Left lung (tissue), 10 donors: ENCODE measurements around the gene C5orf46. TPM values are rescaled to one million over a fixed set of nuclear protein-coding genes. Genes with fewer than 3 reads are reported as not detected.

ENCODE experiments used
- ATAC-seq: fragments of 200-7000 bp; cut with Tn5 transposase; one replicate; pipeline ENCODE4 v1.9.1; 2020; ENCODE audit warnings: moderate library complexity
- DNase-seq, 4 donors: peaks; one replicate each; pipeline ENCODE4 v3.0.0-alpha.2; 2013 to 2020
- H3K27ac ChIP-seq, 2 donors: fragments of 200-600 bp; sonication (generic) in 1 of 2; one replicate each; pipeline versions ENCODE4 v1.5.0 to v1.8.0; 2020 to 2021
- H3K27me3 ChIP-seq, 2 donors: fragments of 200-600 bp; sonication (generic) in 1 of 2; one replicate each; pipeline versions ENCODE4 v1.5.0 to v1.8.0; 2020 to 2021
- H3K36me3 ChIP-seq, 2 donors: fragments of 200-600 bp; sonication (generic) in 1 of 2; one replicate each; pipeline versions ENCODE4 v1.5.0 to v1.8.0; 2020 to 2021
- H3K4me1 ChIP-seq, 2 donors: fragments of 200-600 bp; one replicate each; pipeline ENCODE4 v1.8.0; 2021
- H3K4me3 ChIP-seq, 2 donors: fragments of 200-600 bp; sonication (generic) in 1 of 2; one replicate each; pipeline versions ENCODE4 v1.5.0 to v1.8.0; 2020 to 2021; ENCODE audit warnings: mild to moderate bottlenecking in 1 of 2
- H3K9me3 ChIP-seq, 2 donors: fragments of 200-600 bp; sonication (generic) in 1 of 2; one replicate each; pipeline versions ENCODE4 v1.5.0 to v1.8.0; 2020 to 2021
- CTCF ChIP-seq, 2 donors: fragments of 200-600 bp; sonication (generic) in 1 of 2; IDR thresholded peaks; one replicate each; pipeline versions ENCODE4 v1.5.0 to v1.8.0; 2021; ENCODE audit warnings: antibody characterized with exemption in 2 of 2
- intact Hi-C, 2 donors: fragments of 100-400 bp; cut with DNase I; formaldehyde crosslinking; loops; one replicate each; pipeline versions ENCODE4 v1.11.2 to v1.14.2; 2022
- polyA plus RNA-seq, 6 donors: library from polyadenylated mRNA; unstranded; fragments of 120-200 nt; gene quantifications; one replicate each; pipeline ENCODE4 v1.2.1, GENCODE V29; 2013; ENCODE audit not compliant: insufficient read length in 6 of 6
- total RNA-seq, 2 donors: library from RNA; stranded (reverse); fragmentation: NEBNext Ultra II Directional; extraction: Animal tissue kit (Norgen Biotek cat#: 25700); gene quantifications; one replicate each; pipeline ENCODE4 v1.2.1, GENCODE V29; 2021
- donor health status: DM: no; HTN: yes; CAD: no.
- donor health status: DM: no; HTN: no; CAD: no.

The C5orf46 gene
- total and polyA plus RNA-seq, 8 donors = 0.50 to 3.0 (median 1.3) TPM; not detected in 2

GRCh38 chr5:147853372-147853987 lies 52.9 kb downstream of the C5orf46 start:
- no peak overlapping the region for H3K27ac ChIP-seq
- H3K27me3 ChIP-seq = no peaks in the 10 kb centered on the region
- intact Hi-C loops = no loop called here
- no peak for TF ChIP-seq CTCF (IDR thresholded peaks at IDR 0.05)
- no peak for DNase-seq
- no peak for ATAC-seq
- H3K4me3 ChIP-seq = no peak overlapping the region
- no peaks in the 10 kb centered on the region for H3K36me3 ChIP-seq
- H3K9me3 ChIP-seq = no peaks in the 10 kb centered on the region
- H3K4me1 ChIP-seq = no peaks in the 10 kb centered on the region

GRCh38 chr5:147852365-147852764 lies 54.0 kb downstream of the C5orf46 start:
- Histone ChIP-seq H3K27me3 (no peaks in the 10 kb centered on the region), H3K4me1 (no peaks in the 10 kb centered on the region), H3K27ac (no peak overlapping the region), H3K9me3 (no peaks in the 10 kb centered on the region), H3K4me3 (no peak overlapping the region), H3K36me3 (no peaks in the 10 kb centered on the region)
- intact Hi-C loops = no loop called here
- ATAC-seq (no peak), DNase-seq (no peak)
- TF ChIP-seq CTCF (IDR thresholded peaks at IDR 0.05) = no peak

GRCh38 chr5:147851578-147851977 lies 54.8 kb downstream of the C5orf46 start:
- no peak overlapping the region for H3K4me3 ChIP-seq
- H3K27ac ChIP-seq = no peak overlapping the region
- H3K9me3 ChIP-seq = no peaks in the 10 kb centered on the region
- TF ChIP-seq CTCF (IDR thresholded peaks at IDR 0.05) = no peak
- no peak for DNase-seq
- H3K36me3 ChIP-seq = no peaks in the 10 kb centered on the region
- no peak for ATAC-seq
- intact Hi-C loops = no loop called here
- H3K4me1 ChIP-seq = no peaks in the 10 kb centered on the region
- no peaks in the 10 kb centered on the region for H3K27me3 ChIP-seq

- intact Hi-C loops = no loop called here
Observed at GRCh38 chr5:147849226-147849625, 57.1 kb downstream of the C5orf46 start.

GRCh38 chr5:147845618-147846017 lies 60.7 kb downstream of the C5orf46 start:
- no peaks in the 10 kb centered on the region for H3K9me3 ChIP-seq
- no peak for TF ChIP-seq CTCF (IDR thresholded peaks at IDR 0.05)
- H3K4me1 ChIP-seq = no peaks in the 10 kb centered on the region
- DNase-seq (no peak), ATAC-seq (no peak)
- H3K27ac ChIP-seq = no peak overlapping the region
- intact Hi-C loops = no loop called here
- H3K36me3 ChIP-seq = no peaks in the 10 kb centered on the region
- H3K27me3 ChIP-seq = peaks cover 0 to 6% of the 10 kb centered on the region in 2 donors
- no peak overlapping the region for H3K4me3 ChIP-seq

More at GRCh38 chr5:147849226-147849625, 57.1 kb downstream of the C5orf46 start:
- H3K4me3 ChIP-seq = no peak overlapping the region
- H3K4me1 ChIP-seq = no peaks in the 10 kb centered on the region
- no peak for TF ChIP-seq CTCF (IDR thresholded peaks at IDR 0.05)
- DNase-seq (no peak), ATAC-seq (no peak)
- H3K27me3 ChIP-seq = no peaks in the 10 kb centered on the region
- H3K9me3 ChIP-seq = no peaks in the 10 kb centered on the region
- no peaks in the 10 kb centered on the region for H3K36me3 ChIP-seq
- H3K27ac ChIP-seq = no peak overlapping the region
